EL (cell line): ENCODE measurements around the gene LENEP.
A peak's percentile ranks its signal among the peaks of the same experiment; 100 is the strongest.
"Not testable (repeated sequence)": the region's sequence is repeated elsewhere in the genome, so short reads cannot be mapped to it uniquely, and the experiment has no call there.

ENCODE experiments used
- DNase-seq: peaks from one replicate; pipeline ENCODE4 v3.0.0-alpha.2; 2016

Gene LENEP

GRCh38 chr1:154977762-154978161 is 15.6 kb upstream of the LENEP start:
- DNase-seq = not testable (repeated sequence)

- DNase-seq = no peak
Observed at GRCh38 chr1:154978360-154978759, 15.0 kb upstream of the LENEP start.

GRCh38 chr1:154982341-154982740 is 11.0 kb upstream of the LENEP start:
- no peak for DNase-seq

- DNase-seq = peak; percentile 100
Observed at GRCh38 chr1:154982897-154983648, 10.3 kb upstream of the LENEP start, which contains the start of gene FLAD1. Gene FLAD1 (plus strand): TSS chr1:154983344. CDS start chr1:154983695, 351 bp downstream.

- DNase-seq = no peak
Observed at GRCh38 chr1:154983776-154984466, 9.5 kb upstream of the LENEP start.

GRCh38 chr1:154986736-154987135 is 6.7 kb upstream of the LENEP start:
- DNase-seq = not testable (repeated sequence)

GRCh38 chr1:154987326-154987725 is 6.1 kb upstream of the LENEP start:
- DNase-seq = no peak

- no peak for DNase-seq
Observed at GRCh38 chr1:154988058-154988954, 5.1 kb upstream of the LENEP start.

GRCh38 chr1:154989195-154989860 is 4.1 kb upstream of the LENEP start:
- DNase-seq = no peak

GRCh38 chr1:154990276-154990675 is 3.1 kb upstream of the LENEP start:
- DNase-seq = no peak

- peak; percentile 46 for DNase-seq
Observed at GRCh38 chr1:154992721-154993571, 440 bp upstream of the LENEP start.

- no peak for DNase-seq
Observed at GRCh38 chr1:154994269-154994587, 842 bp downstream of the LENEP start.

- DNase-seq = no peak
Observed at GRCh38 chr1:154994591-154994990, 1.2 kb downstream of the LENEP start.

- DNase-seq = peak; percentile 81
Observed at GRCh38 chr1:154995301-154995983, 2.1 kb downstream of the LENEP start.

GRCh38 chr1:154996966-154997701 is 3.7 kb downstream of the LENEP start:
- no peak for DNase-seq

- DNase-seq = no peak
Observed at GRCh38 chr1:154998201-154998780, 4.9 kb downstream of the LENEP start.

GRCh38 chr1:154998818-154999570 is 5.6 kb downstream of the LENEP start:
- peak; percentile 79 for DNase-seq

- DNase-seq = no peak
Observed at GRCh38 chr1:154999571-155000410, 6.4 kb downstream of the LENEP start.

GRCh38 chr1:155000411-155000725 is 7.0 kb downstream of the LENEP start:
- no peak for DNase-seq
